Aorta (tissue), 5 donors: ENCODE measurements around the gene LMO7. TPM values are rescaled to one million over a fixed set of nuclear protein-coding genes. Genes with fewer than 3 reads are reported as not detected.

Experiments used
- ATAC-seq: fragments of 200-7000 bp; cut with Tn5 transposase; one replicate; pipeline ENCODE4 v1.9.1; 2022; ENCODE audit warnings: moderate library complexity; ENCODE audit not compliant: low FRiP score
- DNase-seq, 2 donors: peaks; one replicate each; pipeline ENCODE4 v3.0.0-alpha.2; 2020
- H3K27ac ChIP-seq, 2 donors: one replicate each; pipeline ENCODE4 v1.5.1; 2013; ENCODE audit warnings: low read length in 2 of 2, mild to moderate bottlenecking in 2 of 2, moderate library complexity in 2 of 2, control low read depth in 1 of 2, inconsistent platforms in 1 of 2, low read depth in 1 of 2
- H3K27me3 ChIP-seq, 2 donors: one replicate each; pipeline ENCODE4 v1.6.1; 2013; ENCODE audit warnings: control low read depth in 1 of 2, low read length in 1 of 2, mild to moderate bottlenecking in 1 of 2, moderate library complexity in 1 of 2; ENCODE audit not compliant: insufficient read depth in 2 of 2, control insufficient read depth in 1 of 2
- H3K36me3 ChIP-seq, 2 donors: one replicate each; pipeline ENCODE4 v1.6.1; 2013; ENCODE audit warnings: control low read depth in 1 of 2, low read length in 1 of 2, mild to moderate bottlenecking in 1 of 2; ENCODE audit not compliant: insufficient read depth in 2 of 2, control insufficient read depth in 1 of 2
- H3K4me1 ChIP-seq, 2 donors: one replicate each; pipeline ENCODE4 v1.6.1; 2013; ENCODE audit warnings: low read length in 2 of 2, control low read depth in 1 of 2, mild to moderate bottlenecking in 1 of 2, moderate library complexity in 1 of 2; ENCODE audit not compliant: insufficient read depth in 2 of 2, control insufficient read depth in 1 of 2
- H3K4me3 ChIP-seq, 2 donors: one replicate each; pipeline ENCODE4 v1.5.1; 2013; ENCODE audit warnings: low read length in 2 of 2, control low read depth in 1 of 2, mild to moderate bottlenecking in 1 of 2
- H3K9me3 ChIP-seq: one replicate; pipeline ENCODE4 v1.6.1; 2013; ENCODE audit warnings: mild to moderate bottlenecking, low read length; ENCODE audit not compliant: control insufficient read depth
- WGBS, 2 donors: extraction: QIAGEN DNeasy Blood & Tissue Kit; methylation state at CpG; one replicate each; pipeline ENCODE4 v1.1.7; 2013; 5-methylcytosine and 5-hydroxymethylcytosine counted together
- intact Hi-C, 2 donors: fragments of 100-400 bp; cut with DNase I; formaldehyde crosslinking; loops; one replicate each; pipeline versions ENCODE4 v1.14.2 to v1.15.0; 2022
- polyA plus RNA-seq, 2 donors: library from polyadenylated mRNA; stranded (reverse); fragments of 200-250 nt; gene quantifications; one replicate each; pipeline ENCODE4 v1.2.3, GENCODE V29; 2013
- total RNA-seq, 2 donors: library from RNA; stranded (reverse); fragmentation: NEBNext Ultra II Directional; extraction: Animal tissue kit (Norgen Biotek cat#: 25700); gene quantifications; one replicate each; pipeline ENCODE4 v1.2.1, GENCODE V29; 2021
- donor health status: healthy with polysubstance abuse.
- donor health status: Bipolar disorder and iron deficiency.
- donor health status: DM: no; HTN: no; CAD: no.
- donor health status: DM: no; HTN: no; CAD: no.
- donor health status: DM: yes; HTN: yes; CAD: no.

Gene LMO7
- total and polyA plus RNA-seq, 4 donors, result 31.7 to 76.8 (median 55.9) TPM

- intact Hi-C loops, result no loop called here
- no peak for DNase-seq
- 0% methylated on average over 1 of the region's 1 CpG for WGBS, 2 donors
Observed at GRCh38 chr13:75618308-75618707, 17.8 kb upstream of the LMO7 start.

GRCh38 chr13:75620020-75620419 is 16.1 kb upstream of the LMO7 start:
- Histone ChIP-seq H3K27ac (no peak overlapping the region), H3K36me3 (no peaks in the 10 kb centered on the region), H3K27me3 (no peaks in the 10 kb centered on the region), H3K9me3 (no peaks in the 10 kb centered on the region), H3K4me1 (peaks cover 0 to 2% of the 10 kb centered on the region in 2 donors), H3K4me3 (no peak overlapping the region)
- 13 to 24% methylated on average over 1 of the region's 1 CpG for WGBS, 2 donors
- no peak for DNase-seq
- intact Hi-C loops, result no loop called here
- ATAC-seq, result no peak

More at GRCh38 chr13:75618308-75618707, 17.8 kb upstream of the LMO7 start:
- no peak for ATAC-seq
- H3K4me3 ChIP-seq, result no peak overlapping the region
- H3K27ac ChIP-seq, result no peak overlapping the region
- peaks cover 0 to 2% of the 10 kb centered on the region in 2 donors for H3K4me1 ChIP-seq
- no peaks in the 10 kb centered on the region for H3K9me3 ChIP-seq
- H3K27me3 ChIP-seq, result no peaks in the 10 kb centered on the region
- no peaks in the 10 kb centered on the region for H3K36me3 ChIP-seq

- peaks cover 0 to 3% of the 10 kb centered on the region in 2 donors for H3K36me3 ChIP-seq
- H3K27ac ChIP-seq, result no peak overlapping the region
- intact Hi-C loops, result no loop called here
- peaks cover 0 to 2% of the 10 kb centered on the region in 2 donors for H3K4me1 ChIP-seq
- 4 to 5% methylated on average over 2 of the region's 2 CpGs for WGBS, 2 donors
- no peak overlapping the region for H3K4me3 ChIP-seq
- DNase-seq (no peak), ATAC-seq (no peak)
- H3K27me3 ChIP-seq, result no peaks in the 10 kb centered on the region
- peaks cover 1% of the 10 kb centered on the region for H3K9me3 ChIP-seq
Observed at GRCh38 chr13:75621147-75621546, 15.0 kb upstream of the LMO7 start.

GRCh38 chr13:75628801-75629200 is 7.3 kb upstream of the LMO7 start:
- intact Hi-C loops, result no loop called here
- no peaks in the 10 kb centered on the region for H3K4me1 ChIP-seq
- H3K4me3 ChIP-seq, result no peak overlapping the region
- no peaks in the 10 kb centered on the region for H3K27me3 ChIP-seq
- peaks cover 0 to 3% of the 10 kb centered on the region in 2 donors for H3K36me3 ChIP-seq
- no peak overlapping the region for H3K27ac ChIP-seq
- DNase-seq, result no peak
- no peak for ATAC-seq
- H3K9me3 ChIP-seq, result peaks cover 1% of the 10 kb centered on the region
- WGBS, 2 donors, result 83 to 85% methylated on average over 4 of the region's 4 CpGs

GRCh38 chr13:75633285-75633684 is 2.8 kb upstream of the LMO7 start:
- Histone ChIP-seq H3K9me3 (no peaks in the 10 kb centered on the region), H3K4me1 (no peaks in the 10 kb centered on the region), H3K27me3 (no peaks in the 10 kb centered on the region), H3K36me3 (no peaks in the 10 kb centered on the region), H3K4me3 (no peak overlapping the region), H3K27ac (no peak overlapping the region)
- 2 to 13% methylated on average over 2 of the region's 2 CpGs for WGBS, 2 donors
- intact Hi-C loops, result no loop called here
- DNase-seq (no peak), ATAC-seq (no peak)

GRCh38 chr13:75635101-75635827 is 866 bp upstream of the LMO7 start:
- Histone ChIP-seq H3K9me3 (no peaks in the 10 kb centered on the region), H3K4me1 (no peaks in the 10 kb centered on the region), H3K27me3 (no peaks in the 10 kb centered on the region), H3K4me3 (peak overlapping the region; percentile 60 to 90), H3K27ac (peak overlapping the region in 1 of 2 donors; percentile 56), H3K36me3 (no peaks in the 10 kb centered on the region)
- WGBS, 2 donors, result 19 to 30% methylated on average over 45 to 49 of the region's 49 CpGs
- intact Hi-C loops, result no loop called here
- peak; percentile 50 to 75 for DNase-seq
- peak; percentile 11 for ATAC-seq

GRCh38 chr13:75636436-75637180 is 478 bp downstream of the LMO7 start:
- no peaks in the 10 kb centered on the region for H3K36me3 ChIP-seq
- peak; percentile 70 for ATAC-seq
- no peaks in the 10 kb centered on the region for H3K9me3 ChIP-seq
- H3K4me3 ChIP-seq, result peak overlapping the region; percentile 60 to 90
- intact Hi-C loops, result no loop called here
- H3K27me3 ChIP-seq, result no peaks in the 10 kb centered on the region
- WGBS, 2 donors, result 0 to 1% methylated on average over 53 to 58 of the region's 58 CpGs
- peak overlapping the region in 1 of 2 donors; percentile 10 for H3K27ac ChIP-seq
- no peaks in the 10 kb centered on the region for H3K4me1 ChIP-seq
- peak; percentile 58 to 81 for DNase-seq

GRCh38 chr13:75637181-75637750 is 1.1 kb downstream of the LMO7 start:
- H3K4me1 ChIP-seq, result no peaks in the 10 kb centered on the region
- ATAC-seq, result no peak
- intact Hi-C loops, result no loop called here
- H3K27ac ChIP-seq, result no peak overlapping the region
- no peak for DNase-seq
- no peaks in the 10 kb centered on the region for H3K36me3 ChIP-seq
- peak overlapping the region; percentile 60 to 90 for H3K4me3 ChIP-seq
- H3K9me3 ChIP-seq, result no peaks in the 10 kb centered on the region
- 3 to 4% methylated on average over 17 of the region's 17 CpGs for WGBS, 2 donors
- H3K27me3 ChIP-seq, result no peaks in the 10 kb centered on the region
